Fibroblast of upper back skin (primary cell): ENCODE measurements around the gene EPAS1.

Source experiments
- DNase-seq: peaks from one replicate; pipeline ENCODE4 v3.0.0-alpha.2; 2013

EPAS1 gene

DNA sequence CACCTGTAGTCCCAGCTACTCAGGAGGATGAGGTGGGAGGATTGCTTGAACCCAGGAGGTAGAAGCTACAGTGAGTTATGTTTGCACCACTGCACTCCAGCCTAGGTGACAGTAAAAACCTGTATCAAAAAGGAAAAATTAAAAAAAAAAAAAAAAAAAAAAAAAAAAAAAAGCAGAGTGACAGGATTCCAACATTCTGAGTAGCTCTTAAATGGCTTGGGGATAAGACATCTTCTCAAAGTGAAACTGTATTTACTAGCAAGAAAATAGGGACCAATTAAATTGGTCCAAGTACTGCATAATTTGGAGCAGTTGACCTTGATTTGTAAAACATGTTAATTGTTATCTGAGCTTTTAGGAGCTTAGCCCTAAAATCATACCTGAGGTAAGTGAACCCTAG, 116.4 kb downstream of the EPAS1 start:
- DNase-seq, result no peak

DNA sequence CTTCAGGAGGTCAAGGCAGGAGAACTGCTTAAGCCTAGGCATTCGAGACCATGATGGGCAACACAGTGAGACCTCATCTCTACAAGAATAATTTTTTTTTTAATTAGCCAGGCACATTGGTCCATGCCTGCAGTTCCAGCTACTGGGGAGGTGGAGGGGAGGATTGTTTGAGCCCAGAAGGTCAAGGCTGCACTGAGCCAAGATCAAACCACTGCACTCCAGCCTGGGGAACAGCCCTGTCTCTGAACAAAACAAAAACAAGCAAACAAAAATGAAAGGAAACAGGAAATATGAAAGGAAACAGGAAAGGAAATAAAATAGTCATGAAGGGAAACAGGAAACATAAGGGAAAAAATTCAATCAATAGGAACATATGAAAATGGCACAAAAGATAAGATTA, 117.5 kb downstream of the EPAS1 start:
- no peak for DNase-seq

DNA sequence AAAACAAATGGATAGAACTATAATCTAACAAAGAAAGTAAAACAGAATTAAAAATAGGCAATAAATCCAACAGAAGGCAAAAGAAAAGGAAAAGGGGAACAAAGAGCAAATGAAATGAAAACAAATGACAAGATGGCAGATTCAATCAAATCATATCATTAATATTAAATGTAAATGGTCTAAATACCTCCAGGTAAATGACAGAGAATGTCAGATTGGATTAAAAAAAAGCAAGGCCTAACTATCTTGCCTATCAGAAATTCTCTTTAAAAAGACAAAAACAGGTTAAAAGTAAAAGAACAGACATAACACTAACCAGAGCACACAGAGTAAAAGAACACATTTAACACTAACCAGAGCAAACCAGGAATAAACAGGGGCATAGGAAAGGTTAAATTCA, 119.1 kb downstream of the EPAS1 start:
- DNase-seq, result no peak

DNA sequence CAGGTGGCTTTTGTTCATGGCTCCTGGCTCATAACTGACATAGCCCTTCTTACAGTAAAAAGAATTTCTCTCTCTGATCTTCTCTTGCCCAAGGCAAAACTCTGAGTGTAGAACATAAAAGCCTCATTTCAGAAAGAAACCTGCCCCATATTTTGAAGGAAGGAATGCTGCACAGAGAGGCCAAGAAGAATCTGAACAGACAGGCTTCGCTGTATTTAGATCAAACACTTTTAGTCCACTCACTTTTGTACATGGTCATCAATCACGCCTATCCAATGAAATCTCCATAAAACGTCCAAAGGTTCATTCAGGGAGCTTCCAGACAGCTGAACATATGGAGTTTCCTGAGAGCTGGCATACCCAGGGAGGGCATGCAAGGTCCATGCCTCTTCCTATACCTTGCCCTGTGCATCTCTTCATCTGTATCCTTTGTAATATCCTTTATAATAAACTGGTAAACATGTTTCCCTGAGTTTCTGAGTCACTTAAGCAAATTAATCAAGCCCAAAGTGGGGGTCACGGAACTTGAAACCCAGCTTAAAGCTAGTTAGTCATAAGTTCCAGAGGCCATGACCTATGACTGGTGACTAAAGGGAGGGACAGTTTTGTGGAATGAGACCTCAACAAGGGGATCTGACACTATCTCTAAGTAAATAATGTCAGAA, 119.7 kb downstream of the EPAS1 start:
- DNase-seq, result no peak

DNA sequence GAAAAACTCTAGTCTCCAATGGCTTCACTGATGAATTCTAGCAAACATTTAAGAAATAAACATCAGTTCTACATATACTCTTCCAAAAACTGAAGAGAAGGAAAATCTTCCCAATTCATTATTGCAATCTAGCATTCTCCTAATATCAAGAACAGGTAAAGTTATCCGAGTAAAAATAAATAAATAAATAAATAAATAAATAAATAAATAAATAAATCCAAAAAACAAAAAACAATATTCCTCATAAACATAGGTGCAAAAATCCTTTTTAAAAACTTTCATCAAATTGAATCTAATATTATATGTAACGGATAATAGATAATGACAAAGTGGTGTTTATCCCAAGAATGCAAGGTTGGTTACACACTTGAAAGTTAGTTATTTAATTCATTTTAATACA, 123.7 kb downstream of the EPAS1 start:
- DNase-seq, result no peak

DNA sequence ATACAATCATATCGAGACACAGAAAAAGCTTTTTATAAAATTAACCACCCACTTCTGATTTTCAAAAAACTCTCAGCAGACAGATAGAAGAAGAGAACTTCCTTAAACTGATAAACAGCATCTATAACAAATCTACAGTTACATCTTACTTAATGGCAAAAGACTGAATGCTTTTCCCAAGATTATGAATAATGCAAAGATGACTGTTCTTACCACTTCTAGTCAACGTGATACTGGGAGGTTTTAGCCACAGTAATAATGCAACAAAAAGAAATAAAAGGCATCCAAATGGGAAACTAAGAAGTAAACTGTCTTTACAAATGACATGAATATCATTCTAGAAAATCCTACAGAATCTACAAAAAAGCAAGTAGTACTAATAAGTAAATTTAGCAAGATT, 124.2 kb downstream of the EPAS1 start:
- DNase-seq, result no peak

DNA sequence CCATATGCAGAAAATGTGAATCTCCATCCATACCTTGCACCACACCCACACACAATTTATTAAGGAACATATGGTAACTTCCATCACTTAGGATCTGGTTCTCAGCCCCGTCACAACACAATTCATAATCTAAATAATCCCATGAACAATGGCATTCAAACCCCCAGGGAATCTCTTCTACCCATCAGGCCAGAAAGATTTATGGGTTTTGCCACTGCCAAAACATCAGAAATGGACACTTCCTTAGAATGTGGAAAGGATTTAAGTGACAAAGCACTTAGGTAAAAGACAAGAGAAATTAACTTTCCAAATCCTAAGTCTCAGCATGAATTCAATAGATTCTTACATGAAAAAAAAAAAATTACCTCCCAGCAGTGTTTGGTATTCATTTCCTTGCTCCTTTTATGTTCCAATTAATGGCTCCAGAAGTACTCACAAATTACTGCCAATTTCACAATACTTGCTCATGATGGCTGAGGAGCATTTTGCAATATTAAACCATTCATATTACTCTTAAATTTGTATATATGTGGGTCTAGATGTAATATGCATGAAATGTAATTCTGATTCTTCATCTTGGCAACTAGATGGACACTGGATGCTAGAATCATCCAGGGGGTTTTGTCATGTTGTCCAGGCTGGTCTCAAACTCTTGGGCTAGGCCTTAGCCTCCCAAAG, 125.6 kb downstream of the EPAS1 start:
- DNase-seq, result no peak

DNA sequence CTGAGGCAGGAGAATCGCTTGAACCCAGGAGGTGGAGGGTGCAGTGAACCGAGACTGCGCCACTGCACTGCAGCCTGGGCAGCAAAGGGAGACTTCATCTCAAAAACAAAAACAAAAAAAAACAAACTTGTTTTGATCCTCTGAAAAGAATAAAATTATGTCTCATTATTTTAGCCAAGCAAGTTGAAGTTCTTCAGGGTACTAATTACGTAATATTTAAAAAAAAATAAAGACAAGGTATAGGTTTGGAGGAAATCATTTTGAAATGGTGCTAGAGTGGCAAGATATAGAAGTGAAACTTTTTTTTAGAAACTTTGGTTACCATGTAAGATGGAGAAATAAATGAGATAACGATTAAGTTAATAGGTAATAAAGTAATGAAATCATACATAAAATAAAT, 127.7 kb downstream of the EPAS1 start:
- DNase-seq, result no peak

DNA sequence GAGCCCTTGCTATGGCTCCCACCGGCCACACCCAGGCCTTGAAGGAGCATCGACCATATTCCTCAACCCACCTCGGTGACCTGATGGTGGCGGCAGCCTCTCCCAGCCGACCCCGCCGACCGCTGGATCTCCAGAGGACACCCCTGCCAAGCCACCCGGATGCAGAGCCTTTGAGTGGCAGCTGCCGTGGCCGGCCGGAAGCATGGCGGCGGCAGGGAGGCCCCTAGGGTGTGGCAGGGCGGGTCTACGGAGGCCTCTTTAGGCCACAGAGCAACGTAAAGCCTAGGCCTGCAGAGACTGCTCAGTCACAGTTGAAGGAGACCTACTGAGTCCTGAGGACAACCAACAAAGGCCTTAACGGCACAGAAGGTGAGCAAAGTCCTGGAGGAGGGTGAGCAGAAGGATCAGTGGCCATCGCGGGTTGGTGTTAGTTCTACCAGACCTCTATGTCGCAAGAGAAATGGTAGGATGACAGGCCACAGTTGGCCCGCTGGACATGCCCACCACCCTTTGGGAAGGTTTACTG, 131.8 kb downstream of the EPAS1 start:
- DNase-seq, result no peak

DNA sequence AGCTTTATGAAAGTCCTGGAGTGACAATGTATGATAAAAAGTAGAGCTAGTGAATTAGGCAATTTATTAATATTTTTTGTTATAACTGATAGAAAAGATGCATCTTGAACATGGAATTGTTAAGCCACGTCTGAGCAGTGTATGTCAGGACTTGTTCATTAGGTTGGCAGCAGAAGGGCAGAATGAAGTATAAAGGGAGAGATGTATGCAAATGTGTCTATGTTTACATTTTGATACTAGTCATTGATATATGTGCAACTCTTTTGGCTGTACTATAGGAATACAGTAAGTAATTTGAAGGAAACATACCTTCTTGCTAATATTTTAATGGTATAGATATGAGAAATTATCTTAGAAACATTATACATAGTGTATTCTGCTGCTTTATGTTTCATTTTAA, 133.2 kb downstream of the EPAS1 start:
- DNase-seq, result no peak

DNA sequence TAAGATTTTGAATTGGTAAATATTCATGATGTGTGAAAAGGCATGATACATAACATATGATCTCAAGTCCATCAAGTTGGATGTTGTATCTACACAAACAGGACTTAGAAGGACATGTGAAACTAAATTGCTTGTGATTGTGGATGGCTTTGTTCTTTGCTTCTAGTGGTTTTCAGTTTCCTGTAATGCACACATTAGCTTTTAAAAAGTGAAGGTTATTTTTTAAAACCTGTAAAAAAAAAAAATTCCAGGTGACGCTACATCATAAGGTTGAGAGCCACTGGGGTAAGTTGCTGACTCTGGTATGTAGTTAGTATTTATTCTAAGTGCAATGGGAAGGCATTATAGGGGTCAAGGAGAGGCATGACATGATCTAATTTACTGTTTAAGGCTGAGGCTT, 133.8 kb downstream of the EPAS1 start:
- no peak for DNase-seq

DNA sequence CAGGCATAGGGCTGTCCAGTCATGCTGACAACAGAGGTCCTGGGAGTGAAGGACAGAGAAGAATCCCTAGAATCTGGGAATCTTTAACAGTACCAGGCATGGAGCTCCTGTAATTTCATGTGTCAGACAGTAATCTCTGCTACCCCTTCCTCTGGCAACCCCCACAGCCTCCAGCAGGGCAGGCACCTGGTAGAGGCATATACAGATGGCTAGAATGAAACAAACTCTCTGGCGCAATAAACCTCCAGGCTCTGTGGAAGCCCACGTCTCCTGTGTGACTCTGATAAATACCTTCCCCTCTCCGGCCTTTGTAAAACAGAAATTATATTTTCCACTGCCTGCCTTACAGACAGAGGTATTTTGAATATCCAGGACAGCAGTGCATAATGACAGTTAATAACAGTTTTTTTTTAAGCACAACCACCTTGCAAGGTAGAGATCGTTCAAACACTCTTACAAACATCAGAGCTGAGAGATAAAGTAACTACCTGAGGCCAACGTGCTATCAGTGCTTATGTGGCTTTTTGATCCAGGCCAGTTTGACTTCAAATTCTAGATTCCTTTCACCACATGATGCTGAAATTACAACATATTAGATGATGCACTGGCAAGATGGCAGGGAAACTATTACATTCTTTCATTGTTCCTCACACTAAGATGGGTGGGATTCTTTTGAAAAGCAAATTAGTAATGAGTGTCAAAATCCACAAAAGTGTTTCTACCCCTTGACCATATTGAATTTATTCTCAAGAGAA, 134.5 kb downstream of the EPAS1 start:
- DNase-seq, result peak; percentile 29

DNA sequence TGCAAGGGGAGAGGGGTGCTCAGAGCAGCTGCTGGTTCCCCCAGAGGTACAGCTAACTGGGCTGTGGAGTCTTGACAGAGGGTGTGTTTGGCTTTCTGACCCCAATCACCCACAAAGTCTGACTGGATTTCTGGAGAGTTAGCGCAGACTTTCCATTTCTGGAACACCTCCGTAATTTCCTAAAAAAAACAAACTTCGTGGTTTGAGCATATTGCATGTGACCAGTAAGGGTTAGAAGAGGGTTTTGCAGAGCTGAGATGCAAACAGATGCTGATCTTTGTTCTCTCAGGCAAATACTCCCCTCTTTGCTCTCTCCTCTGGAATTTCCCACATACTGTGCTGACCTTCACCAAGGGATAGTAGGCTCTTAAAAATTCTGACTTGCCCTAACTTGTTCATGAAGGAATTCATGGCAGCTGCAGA, 137.7 kb downstream of the EPAS1 start:
- DNase-seq, result peak; percentile 46

DNA sequence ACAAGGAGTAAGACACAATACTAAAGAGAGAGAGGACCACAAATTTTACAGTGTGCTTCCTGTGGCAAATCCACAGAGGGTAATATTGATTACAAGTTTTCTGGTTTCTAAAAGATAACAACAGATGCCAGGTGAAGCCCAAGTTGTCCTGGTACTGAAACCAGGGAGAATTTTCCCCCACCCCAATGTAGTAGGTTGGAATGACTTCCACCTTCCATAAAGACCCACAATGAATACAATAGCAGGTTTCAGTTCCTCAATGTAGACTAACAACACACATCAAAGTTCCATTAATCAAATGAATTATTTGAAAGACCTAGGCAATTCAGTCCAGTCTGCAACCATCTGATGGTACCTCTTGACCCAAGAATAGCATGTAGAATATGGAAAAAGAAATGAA, 138.1 kb downstream of the EPAS1 start:
- DNase-seq, result no peak

DNA sequence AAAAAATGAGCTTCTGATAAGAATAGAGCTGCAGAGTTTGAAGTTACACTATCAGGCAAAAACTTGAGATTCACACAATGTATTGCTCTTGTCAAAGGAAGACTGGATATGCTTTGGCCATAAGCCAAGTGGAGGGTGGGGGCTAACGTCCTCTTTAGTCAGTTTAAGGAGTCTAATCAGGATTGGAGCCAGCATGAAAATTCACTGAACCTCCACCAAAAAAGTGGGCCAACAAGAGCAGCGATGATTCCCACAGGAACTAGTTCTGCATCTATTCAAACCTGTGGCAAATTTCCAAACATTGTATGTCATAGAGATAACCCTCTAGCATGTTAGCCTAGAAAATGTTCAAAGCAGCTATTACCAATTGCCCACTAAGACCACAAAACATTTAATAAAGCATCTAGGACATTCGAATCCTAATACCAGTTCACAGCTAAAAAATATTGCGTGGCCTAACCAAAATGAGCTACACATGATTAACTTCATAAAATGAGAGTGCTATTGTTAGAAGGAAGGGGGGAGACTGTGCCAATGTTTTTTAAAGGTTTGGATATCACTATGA, 138.7 kb downstream of the EPAS1 start:
- peak; percentile 27 for DNase-seq
